ENCODE results near the gene TSKU. TPM values are rescaled to one million over a fixed set of nuclear protein-coding genes. Genes with fewer than 3 reads are reported as not detected.

The TSKU gene
- polyA plus RNA-seq, 3 donors = not detected

GRCh38 chr11:76734456-76735420 is 48.4 kb upstream of the TSKU start:
- Histone ChIP-seq H3K36me3 (replicated peaks in 1 of 2; ENCODE audit: control insufficient read depth in 1 of 2, insufficient read depth in 2 of 2, low read length in 2 of 2) (no peaks in the 10 kb centered on the region), H3K9me3 (replicated peaks in 1 of 2; ENCODE audit: control insufficient read depth in 1 of 2, insufficient read depth in 1 of 2, low read length in 2 of 2) (no peaks in the 10 kb centered on the region), H3K4me1 (ENCODE audit: control insufficient read depth in 1 of 2, insufficient read depth in 2 of 2, low read length in 2 of 2) (no peaks in the 10 kb centered on the region), H2AFZ (ENCODE audit: insufficient read depth, low read depth, low read length, poor library complexity, severe bottlenecking) (no peak overlapping the region), H3K27ac (ENCODE audit: low read depth in 1 of 2, low read length in 2 of 2) (no peak overlapping the region), H3K9ac (ENCODE audit: insufficient read depth, low read length, poor library complexity, severe bottlenecking) (no peak overlapping the region), H3K4me2 (replicated peaks; ENCODE audit: extremely low read depth, low read length, poor library complexity, severe bottlenecking) (no peak overlapping the region), H3K27me3 (ENCODE audit: control insufficient read depth in 2 of 2, insufficient read depth in 2 of 2, low read length in 2 of 2) (no peaks in the 10 kb centered on the region), H3K79me2 (ENCODE audit: insufficient read depth, low read length) (no peaks in the 10 kb centered on the region), H3K4me3 (replicated peaks in 1 of 3; ENCODE audit: low read depth in 2 of 3, low read length in 3 of 3) (no peak overlapping the region), H4K20me1 (ENCODE audit: insufficient read depth, low read length) (no peaks in the 10 kb centered on the region)
- no peaks in the 10 kb centered on the region for H3K36me3 Mint-ChIP-seq
- no peaks in the 10 kb centered on the region for H3K4me1 Mint-ChIP-seq
- TF ChIP-seq CTCF (IDR thresholded peaks at IDR 0.05) = no peak
- H3K27me3 Mint-ChIP-seq (ENCODE audit: low read depth in 3 of 3) = peaks cover 6 to 14% (median 11%) of the 10 kb centered on the region in 3 donors
- no peak for DNase-seq
- H3K4me3 Mint-ChIP-seq = no peak overlapping the region
- intact Hi-C loops (cut with micrococcal nuclease) = loop anchor here (2.0 to 10.0 kb wide), 4 partner anchors 64 to 183 kb away; no protein-coding TSS in a partner anchor
- H3K27ac Mint-ChIP-seq = no peak overlapping the region
- WGBS (ENCODE audit: insufficient coverage) = 85% methylated on average over 9 of the region's 12 CpGs
- no peaks in the 10 kb centered on the region for H3K9me3 Mint-ChIP-seq

- Histone ChIP-seq H3K4me1 (ENCODE audit: control insufficient read depth in 1 of 2, insufficient read depth in 2 of 2, low read length in 2 of 2) (no peaks in the 10 kb centered on the region), H3K9me3 (replicated peaks in 1 of 2; ENCODE audit: control insufficient read depth in 1 of 2, insufficient read depth in 1 of 2, low read length in 2 of 2) (no peaks in the 10 kb centered on the region), H3K27ac (ENCODE audit: low read depth in 1 of 2, low read length in 2 of 2) (no peak overlapping the region), H2AFZ (ENCODE audit: insufficient read depth, low read depth, low read length, poor library complexity, severe bottlenecking) (no peak overlapping the region), H3K9ac (ENCODE audit: insufficient read depth, low read length, poor library complexity, severe bottlenecking) (no peak overlapping the region), H4K20me1 (ENCODE audit: insufficient read depth, low read length) (no peaks in the 10 kb centered on the region), H3K79me2 (ENCODE audit: insufficient read depth, low read length) (no peaks in the 10 kb centered on the region), H3K4me3 (replicated peaks in 1 of 3; ENCODE audit: low read depth in 2 of 3, low read length in 3 of 3) (no peak overlapping the region), H3K4me2 (replicated peaks; ENCODE audit: extremely low read depth, low read length, poor library complexity, severe bottlenecking) (no peak overlapping the region), H3K27me3 (ENCODE audit: control insufficient read depth in 2 of 2, insufficient read depth in 2 of 2, low read length in 2 of 2) (no peaks in the 10 kb centered on the region), H3K36me3 (replicated peaks in 1 of 2; ENCODE audit: control insufficient read depth in 1 of 2, insufficient read depth in 2 of 2, low read length in 2 of 2) (no peaks in the 10 kb centered on the region)
- no peak for DNase-seq
- intact Hi-C loops (cut with micrococcal nuclease) = loop anchor here (2.0 to 10.0 kb wide), 3 partner anchors 63 to 159 kb away; no protein-coding TSS in a partner anchor
- TF ChIP-seq CTCF (IDR thresholded peaks at IDR 0.05) = no peak
- Mint-ChIP-seq H3K36me3 (no peaks in the 10 kb centered on the region), H3K9me3 (no peaks in the 10 kb centered on the region), H3K27ac (no peak overlapping the region), H3K4me1 (no peaks in the 10 kb centered on the region), H3K4me3 (no peak overlapping the region), H3K27me3 (ENCODE audit: low read depth in 3 of 3) (peaks cover 6 to 12% (median 8%) of the 10 kb centered on the region in 3 donors)
- 93% methylated on average over 12 of the region's 13 CpGs for WGBS (ENCODE audit: insufficient coverage)
Observed at GRCh38 chr11:76735841-76736240, 47.3 kb upstream of the TSKU start.

Data from CD14-positive monocyte (primary cell).